HG02571 (cell line): ENCODE results near the gene ZCCHC24.

Source experiments
- ATAC-seq: cut with Tn5 transposase; IDR thresholded peaks from one replicate; pipeline ENCODE4 v1.9.1; 2021; ENCODE audit warnings: mild to moderate bottlenecking, moderate library complexity; ENCODE audit not compliant: unreplicated experiment

ZCCHC24 gene

DNA sequence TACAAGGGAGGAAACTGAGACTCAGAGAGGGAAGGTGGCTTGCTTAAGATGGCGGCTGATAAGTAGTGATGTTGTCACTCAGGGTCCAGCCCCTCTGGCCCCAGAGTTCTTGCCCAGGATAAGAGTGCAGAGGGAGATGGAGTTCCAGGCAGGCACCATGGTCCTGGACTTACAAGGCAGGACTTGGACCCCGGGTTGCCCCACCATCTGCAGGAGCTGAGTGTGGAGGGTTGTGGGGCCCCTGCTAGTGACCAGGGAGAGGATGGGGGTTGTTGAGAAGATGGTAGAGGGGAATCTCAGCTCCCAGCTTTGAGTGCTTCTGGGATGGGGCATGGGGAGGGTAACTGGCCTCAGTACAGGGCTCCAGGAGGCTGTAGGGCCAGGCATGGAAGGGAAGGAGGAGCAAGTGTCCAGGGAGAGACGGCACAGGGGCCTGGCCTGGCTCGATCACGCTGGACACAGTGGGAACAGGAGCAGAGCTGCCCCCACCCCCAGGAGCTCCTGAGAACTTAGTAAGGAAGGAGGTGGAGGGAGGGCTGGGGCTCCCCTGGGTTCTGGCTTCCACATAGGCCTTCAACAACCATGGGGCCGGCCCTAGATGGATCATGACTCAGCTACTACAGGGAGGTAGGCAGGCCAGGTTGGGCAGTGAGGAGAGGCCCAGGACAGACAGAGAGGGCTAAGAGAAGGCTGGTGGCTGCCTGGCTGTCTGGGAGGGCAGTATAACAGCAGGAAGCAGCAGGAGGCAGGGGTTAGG, 69.9 kb downstream of the ZCCHC24 start:
- ATAC-seq, result no peak

DNA sequence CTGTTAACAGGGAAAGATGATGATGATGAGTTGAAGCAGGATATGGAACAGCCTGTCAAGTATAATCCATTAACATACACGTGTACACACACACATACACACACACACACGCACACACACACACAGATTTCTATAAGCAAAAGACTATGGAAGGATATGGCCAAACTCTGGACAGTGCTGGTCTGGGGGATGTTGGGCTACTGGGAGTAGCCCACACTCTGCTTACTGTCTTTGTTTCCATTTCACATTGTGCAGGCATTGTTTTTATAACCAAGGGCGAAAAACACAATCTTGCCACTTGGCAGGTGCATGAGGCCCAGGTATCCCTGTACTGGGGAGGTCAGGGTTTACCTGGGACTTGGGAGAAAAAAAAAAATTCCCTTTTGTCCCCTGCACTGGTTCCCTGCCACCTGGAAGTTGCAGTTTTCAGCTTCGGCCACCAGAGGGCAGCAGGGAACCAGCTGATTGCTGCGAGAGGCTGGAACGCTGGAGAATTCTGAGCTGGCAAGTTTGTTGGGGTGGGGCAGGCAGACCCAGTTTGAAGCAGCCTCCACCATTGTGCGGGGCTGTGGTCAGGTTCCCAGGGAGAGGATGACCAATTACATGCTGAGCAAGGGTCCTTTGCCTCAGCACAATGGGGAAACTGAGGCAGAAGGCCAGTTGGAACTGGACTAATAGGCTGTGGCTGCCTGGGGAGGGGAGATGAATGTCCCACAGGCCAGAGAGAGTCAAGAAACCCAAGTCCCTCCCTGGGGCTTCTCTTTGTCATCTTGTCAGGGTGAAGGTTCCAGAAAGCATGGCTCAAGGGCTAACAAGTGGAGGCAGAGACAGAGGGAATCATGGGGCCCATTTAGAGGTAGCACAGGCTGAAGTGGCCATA, 70.9 kb downstream of the ZCCHC24 start:
- ATAC-seq, result no peak

DNA sequence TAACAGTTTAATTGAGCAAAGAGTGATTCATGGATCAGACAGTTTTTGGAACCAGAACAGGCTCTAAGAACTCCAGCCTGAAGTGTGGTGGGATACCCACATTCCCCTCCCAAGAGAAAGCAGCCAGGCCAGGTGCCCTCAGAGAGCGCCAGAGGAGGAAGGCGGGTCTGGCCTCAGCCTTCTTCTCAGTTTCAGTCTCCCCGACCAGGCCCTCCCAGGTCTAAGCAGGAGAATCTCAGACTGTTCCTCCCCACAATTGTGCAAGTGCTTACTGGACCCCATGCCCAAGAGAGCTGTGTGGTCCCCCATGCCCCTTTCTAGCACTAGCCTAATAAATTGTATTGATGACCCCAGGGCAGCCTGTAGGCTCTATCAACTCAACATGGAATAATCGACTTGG, 72.6 kb downstream of the ZCCHC24 start:
- ATAC-seq, result no peak

DNA sequence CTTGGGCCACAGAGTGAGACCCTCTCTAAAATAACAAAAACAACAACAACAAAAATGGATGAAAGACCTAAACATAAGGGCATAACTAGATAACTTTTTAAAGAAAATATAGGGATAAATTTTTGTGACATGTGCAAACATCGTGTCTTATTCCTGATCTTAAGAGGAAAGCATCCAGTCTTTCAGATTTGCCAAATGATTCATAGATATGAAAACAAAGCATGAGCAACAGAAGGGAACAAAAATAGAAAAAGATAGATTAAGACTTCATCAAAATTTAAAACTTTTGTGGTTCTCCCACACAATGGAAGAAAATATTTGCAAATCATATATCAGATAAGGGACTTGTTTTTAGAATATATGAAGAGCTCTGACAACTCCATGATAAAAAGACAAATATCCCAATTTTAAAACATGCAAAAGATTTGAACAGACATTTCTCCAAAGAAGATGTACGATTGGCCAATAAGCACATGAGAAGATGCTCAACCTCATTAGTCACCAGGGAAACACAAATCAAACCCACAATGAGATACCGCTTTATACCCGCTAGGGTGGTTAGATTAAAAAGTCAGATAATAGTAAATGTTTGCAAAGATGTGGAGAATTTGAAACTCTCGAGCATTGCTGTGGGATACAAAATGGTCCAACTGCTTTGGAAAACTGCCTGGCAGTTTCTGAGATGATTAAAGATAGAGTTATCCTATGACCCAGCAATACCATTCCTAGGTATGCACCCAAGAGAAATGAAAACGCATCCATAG, 77.8 kb downstream of the ZCCHC24 start:
- ATAC-seq, result no peak

DNA sequence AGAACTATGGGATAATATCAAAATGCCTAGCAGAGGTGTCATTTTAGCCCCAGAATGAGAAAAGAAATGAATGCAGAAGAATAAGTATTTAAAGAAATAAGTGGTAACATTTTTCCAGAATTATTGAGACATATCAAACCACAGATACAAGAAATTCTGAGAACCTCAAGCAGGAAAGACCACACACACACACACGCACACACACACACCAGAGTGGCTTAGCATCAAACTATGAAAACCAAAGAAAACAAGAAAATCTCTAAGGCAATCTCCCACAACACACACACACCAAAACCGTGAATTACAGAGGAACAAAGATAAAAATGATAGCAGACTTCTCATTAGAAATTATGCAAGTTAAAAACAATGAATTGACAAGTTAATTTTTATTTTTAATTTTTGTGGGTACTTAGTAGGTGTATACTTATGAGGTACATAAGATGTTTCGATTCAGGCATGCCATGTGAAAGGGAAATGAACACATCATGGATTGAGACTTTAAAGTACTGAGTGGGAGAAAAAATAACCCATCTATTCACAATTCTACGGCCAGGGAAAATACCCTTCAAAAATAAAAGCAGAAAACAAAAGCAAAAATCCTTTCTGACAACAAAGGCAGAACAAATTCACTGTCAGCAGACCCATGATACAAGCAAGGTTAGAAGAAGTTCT, 83.6 kb downstream of the ZCCHC24 start:
- no peak for ATAC-seq

DNA sequence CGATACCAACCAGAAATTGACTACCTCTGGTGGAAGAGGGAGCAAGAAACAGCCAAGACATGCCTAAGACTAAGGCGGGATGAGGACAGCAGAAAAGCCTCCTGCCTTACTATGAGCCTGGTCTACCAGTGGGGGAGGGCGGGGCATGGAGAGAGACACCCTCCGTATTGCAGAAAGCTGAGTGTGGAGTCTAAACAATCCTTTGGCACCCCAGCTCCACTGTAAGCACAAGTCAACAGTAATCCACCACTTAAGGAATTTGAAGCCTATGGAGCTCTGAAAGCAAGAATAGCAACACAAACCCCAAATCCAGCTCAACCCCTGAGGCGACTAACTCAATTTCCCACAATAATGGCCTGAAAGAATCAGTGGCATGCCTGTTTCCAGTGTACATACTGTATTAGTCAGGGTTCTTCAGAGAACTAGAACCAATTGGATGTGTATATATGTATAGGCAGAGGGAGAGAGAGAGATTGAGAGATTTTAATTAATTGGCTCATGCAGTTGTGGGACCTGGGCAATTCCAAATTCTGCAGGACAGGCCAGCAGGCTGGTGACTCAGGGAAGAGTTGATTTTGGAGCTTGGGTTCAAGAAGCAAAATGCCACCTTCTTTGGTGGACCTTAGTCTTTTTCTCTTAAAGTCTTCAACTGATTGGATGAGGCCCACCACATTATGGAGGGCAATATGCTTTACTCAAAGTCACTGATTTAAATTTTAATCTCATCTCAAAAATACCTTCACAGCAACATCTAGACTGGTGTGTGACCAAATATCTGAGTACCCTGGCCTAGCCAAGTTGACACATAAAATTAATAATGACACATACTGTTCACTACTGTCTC, 84.7 kb downstream of the ZCCHC24 start:
- ATAC-seq, result no peak

DNA sequence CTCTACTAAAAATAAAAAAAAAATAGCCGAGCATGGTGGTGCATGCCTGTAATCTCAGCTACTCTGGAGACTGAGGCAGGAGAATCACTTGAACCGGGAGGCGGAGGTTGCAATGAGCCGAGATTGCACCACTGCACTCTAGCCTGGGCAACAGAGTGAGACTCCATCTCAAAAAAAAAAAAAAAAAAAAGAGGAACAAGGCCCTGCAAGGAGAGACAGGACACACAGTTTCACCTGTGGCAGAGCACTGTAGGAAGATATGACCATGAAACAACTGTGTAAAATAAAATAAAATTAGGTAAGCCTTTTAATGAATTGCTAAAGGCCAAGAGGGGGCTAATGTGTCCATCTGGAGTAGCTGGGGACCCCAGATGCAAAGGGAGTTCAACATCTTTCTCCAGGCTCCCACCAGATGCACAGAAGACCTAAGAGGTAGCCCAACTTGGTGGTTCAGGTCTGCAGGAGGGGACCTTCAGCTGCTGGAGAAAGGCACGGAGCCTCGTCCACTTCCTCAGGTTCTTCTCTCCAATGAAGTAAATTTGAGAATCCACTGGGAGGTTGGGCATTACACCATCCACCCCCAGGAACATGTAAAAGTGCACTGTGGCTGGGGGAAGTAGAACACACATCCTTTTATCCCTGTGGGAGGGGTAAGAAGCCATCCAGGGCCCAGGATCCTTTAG, 85.5 kb downstream of the ZCCHC24 start:
- ATAC-seq, result no peak

DNA sequence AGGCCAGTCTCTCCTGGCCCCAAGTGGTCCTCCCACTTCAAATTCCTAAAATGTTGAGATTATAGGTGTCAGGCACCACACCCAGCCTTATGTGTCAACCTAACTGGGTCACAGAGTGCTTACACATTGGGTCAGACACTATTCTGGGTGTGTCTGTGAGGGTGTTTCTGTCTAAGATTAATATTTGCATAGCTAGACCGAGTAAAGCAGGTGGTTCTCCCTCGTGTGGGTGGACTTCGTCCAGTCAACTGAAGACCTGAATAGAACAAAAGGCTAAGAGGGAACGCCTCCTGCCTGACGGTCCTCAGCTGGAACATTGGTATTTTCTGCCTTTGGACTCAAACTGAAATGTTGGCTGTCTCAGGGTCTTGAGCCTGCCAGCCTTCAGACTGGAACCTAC, 86.6 kb downstream of the ZCCHC24 start:
- peak; percentile 64 for ATAC-seq

DNA sequence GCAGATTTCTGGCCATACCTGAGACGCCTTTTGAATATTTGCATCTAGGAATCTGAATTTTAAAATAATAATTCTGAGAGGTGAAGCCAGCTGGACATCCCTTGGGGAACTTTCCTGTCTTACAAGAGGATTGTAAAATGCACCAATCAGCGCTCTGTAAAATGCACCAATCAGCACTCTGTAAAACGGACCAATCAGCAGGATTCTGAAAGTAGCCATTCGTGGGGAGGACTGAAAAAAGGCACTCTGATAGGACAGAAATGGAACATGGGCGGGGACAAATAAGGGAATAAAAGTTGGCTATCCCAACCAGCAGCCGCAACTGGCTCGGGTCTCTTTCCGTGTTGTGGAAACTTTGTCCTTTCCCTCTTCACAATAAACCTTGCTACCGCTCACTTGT, 88.2 kb downstream of the ZCCHC24 start:
- ATAC-seq, result no peak

DNA sequence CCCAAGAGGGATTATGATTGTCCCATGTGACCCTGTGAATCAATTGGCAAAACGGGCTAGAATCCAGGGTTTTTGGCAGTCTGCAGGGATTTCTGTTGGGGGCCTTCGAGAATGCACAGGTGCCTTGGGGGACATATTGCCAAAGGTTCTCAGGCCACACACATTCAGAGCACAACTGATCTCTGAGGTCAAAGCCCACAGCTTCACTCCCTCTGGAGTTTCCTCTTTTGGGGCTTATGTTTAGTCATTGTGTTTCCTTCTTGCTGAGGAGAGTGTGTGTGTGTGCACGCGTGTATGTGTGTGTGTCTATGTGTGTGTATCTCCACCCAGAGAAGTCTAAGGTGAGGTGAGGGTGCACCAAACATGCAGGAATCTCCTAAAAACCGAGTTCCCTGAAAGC, 89.3 kb downstream of the ZCCHC24 start:
- ATAC-seq, result no peak

DNA sequence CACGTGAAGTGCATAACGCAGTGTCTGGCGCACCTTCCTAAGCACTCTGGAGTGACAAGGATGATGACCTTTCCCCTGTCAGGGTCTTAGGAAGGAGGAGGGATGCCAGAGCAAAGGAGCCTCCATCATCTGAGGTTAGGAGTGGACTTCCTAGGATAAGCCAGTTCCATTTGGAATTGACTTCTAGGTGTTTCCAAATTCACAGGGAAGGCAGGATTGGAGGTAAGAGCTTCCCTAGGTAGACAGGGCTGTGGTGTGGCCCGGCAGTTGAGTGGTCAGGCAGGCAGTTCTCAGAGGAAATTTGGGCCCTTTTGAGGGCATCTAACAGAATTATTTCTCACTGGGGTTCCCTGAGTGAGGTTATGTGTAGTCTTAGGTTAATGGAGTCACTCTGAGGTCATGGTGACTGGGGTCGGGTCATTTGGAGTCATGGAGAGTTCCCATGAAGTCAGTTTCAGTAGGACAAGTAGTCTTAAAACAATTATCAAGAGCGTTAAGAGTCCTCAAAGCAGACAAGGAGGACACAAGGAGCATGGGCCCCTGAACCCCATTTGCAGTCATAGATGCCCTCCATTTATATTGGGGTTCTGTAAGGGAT, 89.9 kb downstream of the ZCCHC24 start:
- ATAC-seq, result no peak

DNA sequence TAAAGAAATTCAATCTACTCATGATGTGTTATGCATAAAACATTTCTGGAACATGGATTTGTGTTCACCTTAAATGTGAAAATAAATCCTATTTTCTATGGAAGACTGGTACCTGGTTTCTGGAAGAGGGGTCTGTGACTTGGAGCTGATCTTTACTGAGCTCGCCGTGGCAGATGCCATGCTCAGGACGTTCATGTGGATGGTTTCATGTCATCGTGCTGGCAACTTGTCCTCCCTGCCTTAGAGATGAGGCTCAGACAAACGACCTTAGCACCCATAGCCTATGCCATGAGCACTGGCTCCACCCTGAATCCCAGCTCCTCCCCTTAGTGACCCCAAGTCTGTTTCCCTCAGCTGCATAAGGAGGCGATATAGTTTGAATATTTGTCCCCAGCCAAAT, 90.8 kb downstream of the ZCCHC24 start:
- ATAC-seq, result no peak

DNA sequence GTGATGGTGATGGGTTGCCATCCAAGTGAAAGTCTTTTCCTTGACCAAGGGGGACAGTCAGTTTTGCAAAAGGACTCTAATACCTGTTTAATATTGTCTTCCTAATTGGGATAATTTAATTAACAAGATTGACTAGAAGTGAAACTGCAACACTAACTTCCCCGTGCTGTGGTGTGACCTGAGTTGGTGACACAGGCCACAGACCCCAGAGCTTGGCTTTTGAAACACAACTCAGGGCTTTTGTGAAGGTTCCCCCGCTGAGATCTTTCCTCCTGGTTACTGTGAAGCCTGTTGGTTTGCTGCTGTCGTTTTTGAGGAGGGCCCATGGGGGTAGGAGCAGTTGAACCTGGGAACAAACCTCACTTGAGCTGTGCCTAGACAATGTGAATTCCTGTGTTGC, 91.3 kb downstream of the ZCCHC24 start:
- ATAC-seq, result no peak

DNA sequence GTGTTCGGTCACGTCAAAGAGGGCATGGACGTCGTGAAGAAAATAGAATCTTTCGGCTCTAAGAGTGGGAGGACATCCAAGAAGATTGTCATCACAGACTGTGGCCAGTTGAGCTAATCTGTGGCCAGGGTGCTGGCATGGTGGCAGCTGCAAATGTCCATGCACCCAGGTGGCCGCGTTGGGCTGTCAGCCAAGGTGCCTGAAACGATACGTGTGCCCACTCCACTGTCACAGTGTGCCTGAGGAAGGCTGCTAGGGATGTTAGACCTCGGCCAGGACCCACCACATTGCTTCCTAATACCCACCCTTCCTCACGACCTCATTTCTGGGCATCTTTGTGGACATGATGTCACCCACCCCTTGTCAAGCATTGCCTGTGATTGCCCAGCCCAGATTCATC, 91.7 kb downstream of the ZCCHC24 start:
- ATAC-seq, result no peak

DNA sequence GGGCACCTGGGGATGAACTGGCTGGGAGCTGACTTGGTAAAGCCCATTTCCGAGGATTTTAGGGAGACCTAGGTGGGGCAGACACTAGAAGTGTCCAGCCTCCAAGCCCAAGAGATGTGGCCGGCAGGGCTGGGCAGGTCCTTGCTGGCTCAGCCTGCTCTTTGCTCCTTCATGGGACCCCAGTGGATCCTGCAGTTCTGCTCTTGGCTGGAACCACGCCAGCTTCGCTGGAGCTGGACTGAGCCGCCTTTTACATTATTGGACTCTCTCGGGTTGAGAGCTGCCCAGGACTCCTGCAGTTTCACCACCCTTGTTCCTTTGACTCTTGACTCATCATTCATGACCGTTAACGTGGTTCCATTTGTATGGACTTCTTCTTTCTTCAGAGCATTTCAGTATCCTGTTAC, 92.4 kb downstream of the ZCCHC24 start:
- ATAC-seq, result no peak

DNA sequence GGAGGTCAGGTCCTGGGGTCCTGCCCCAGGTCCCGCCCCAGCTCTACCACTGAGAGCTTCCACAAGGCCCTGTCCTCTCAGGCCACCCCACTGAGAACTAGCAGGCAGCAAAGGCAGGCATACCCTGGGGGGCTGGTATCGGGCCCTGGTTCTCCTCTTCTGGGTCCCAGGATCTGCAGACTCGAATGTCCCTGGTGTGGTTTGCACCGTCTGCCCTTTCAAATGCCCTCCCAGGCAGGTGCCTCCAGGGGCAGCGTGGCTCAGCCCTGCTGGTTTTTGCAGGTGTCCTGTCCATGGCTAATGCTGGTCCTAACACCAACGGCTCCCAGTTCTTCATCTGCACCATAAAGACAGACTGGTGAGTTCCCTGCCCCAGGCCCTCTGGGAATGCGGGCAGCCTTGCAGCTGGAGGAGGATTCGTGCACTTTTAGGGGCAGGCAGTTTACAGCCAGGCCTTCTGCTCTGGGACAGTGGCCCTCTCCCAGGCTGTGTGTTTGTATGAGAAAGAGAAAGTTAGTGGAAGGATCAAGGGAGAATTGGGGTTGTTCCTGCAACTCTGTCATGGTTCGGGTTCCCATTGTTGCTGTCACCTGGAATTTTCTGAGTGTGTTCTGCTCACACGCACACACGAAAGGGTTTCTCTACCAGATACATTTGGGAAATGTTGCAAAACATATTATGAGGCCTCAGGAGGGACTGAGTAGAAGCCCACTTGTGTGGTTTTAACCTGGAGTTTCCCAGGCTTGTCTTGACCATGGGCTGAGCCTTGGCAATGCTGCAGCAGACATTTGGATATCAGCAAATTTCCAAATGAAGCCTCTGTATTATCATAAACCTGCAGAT, 93.2 kb downstream of the ZCCHC24 start:
- ATAC-seq, result no peak

DNA sequence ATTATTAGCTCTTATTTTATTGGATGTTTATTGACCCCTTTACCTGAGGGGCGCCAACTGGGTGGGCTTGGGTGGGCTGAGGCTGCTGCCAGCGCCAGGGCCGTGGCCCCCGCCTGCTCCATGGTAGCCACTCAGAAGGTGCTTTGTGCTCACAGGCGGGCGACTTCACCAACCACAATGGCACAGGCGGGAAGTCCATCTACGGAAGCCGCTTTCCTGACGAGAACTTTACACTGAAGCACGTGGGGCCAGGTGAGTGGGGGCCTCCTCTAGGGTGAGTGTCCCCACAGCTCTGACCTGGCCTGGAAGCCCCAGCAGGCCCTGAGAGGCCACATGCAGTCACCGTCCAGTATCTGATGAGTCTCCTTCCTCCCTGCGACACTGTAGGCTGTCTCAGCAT, 94.1 kb downstream of the ZCCHC24 start:
- ATAC-seq, result no peak
